NT2/D1 (cell line): ENCODE data around the gene GFM2.

Experiments used
- DNase-seq: peaks from one replicate; pipeline ENCODE4 v3.0.0-alpha.2; 2011; ENCODE audit warnings: low read depth, low spot score
- H3K27me3 ChIP-seq: 2 replicates; pipeline ENCODE4 v1.6.0; 2011; ENCODE audit warnings: mild to moderate bottlenecking; ENCODE audit not compliant: insufficient read length, insufficient read depth
- H3K36me3 ChIP-seq: 2 replicates; pipeline ENCODE4 v1.6.1; 2011; ENCODE audit warnings: mild to moderate bottlenecking, low read length, mixed read lengths; ENCODE audit not compliant: insufficient read depth, insufficient read length
- H3K4me1 ChIP-seq: 2 replicates; pipeline ENCODE4 v1.5.1; 2011; ENCODE audit not compliant: insufficient read depth, insufficient read length
- H3K4me3 ChIP-seq: 2 replicates; pipeline ENCODE4 v1.5.1; 2011; ENCODE audit warnings: low read depth; ENCODE audit not compliant: insufficient read length
- H3K9ac ChIP-seq: 2 replicates; pipeline ENCODE4 v1.6.0; 2011; ENCODE audit warnings: low read depth; ENCODE audit not compliant: insufficient read length
- H3K9me3 ChIP-seq: 2 replicates; pipeline ENCODE4 v1.5.1; 2011; ENCODE audit warnings: mild to moderate bottlenecking, low read length; ENCODE audit not compliant: insufficient read depth
- SUZ12 ChIP-seq: IDR thresholded peaks from 2 replicates; pipeline ENCODE4 v1.6.1; 2011; ENCODE audit not compliant: insufficient read length, insufficient read depth; ENCODE audit errors: extremely low read depth
- YY1 ChIP-seq: IDR thresholded peaks from 2 replicates; pipeline ENCODE4 v1.6.1; 2011; ENCODE audit not compliant: insufficient read length, insufficient read depth
- ZNF274 ChIP-seq: IDR thresholded peaks from 2 replicates; pipeline ENCODE4 v1.6.1; 2011; ENCODE audit warnings: mild to moderate bottlenecking, low read depth, low read length

GFM2 gene

DNA sequence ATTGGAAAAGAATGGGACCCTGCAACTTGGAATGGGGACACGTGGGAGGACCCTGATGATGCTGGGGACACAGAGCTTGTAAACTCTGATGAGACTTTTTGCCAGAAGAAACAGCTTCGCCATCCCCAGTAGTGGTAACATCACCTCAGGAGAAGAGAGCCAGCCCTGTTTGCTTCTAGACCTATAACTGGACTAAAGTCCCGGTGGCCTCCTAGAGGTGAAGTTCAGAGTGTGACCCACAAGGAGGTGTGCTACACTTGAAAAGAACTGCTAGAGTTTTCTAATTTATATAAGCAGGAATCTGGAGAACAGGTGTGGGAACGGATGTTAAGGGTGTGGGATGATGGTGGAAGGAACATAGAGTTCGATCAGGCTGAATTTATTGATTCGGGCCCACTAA, 19.9 kb upstream of the GFM2 start:
- Histone ChIP-seq H3K9me3 (no peaks in the 10 kb centered on the region), H3K27me3 (no peaks in the 10 kb centered on the region), H3K4me1 (no peaks in the 10 kb centered on the region), H3K36me3 (peaks cover 56% of the 10 kb centered on the region), H3K9ac (no peak overlapping the region), H3K4me3 (no peak overlapping the region)
- no peak for DNase-seq
- no peak for TF ChIP-seq YY1
- no peak for TF ChIP-seq ZNF274
- TF ChIP-seq SUZ12, result no peak

DNA sequence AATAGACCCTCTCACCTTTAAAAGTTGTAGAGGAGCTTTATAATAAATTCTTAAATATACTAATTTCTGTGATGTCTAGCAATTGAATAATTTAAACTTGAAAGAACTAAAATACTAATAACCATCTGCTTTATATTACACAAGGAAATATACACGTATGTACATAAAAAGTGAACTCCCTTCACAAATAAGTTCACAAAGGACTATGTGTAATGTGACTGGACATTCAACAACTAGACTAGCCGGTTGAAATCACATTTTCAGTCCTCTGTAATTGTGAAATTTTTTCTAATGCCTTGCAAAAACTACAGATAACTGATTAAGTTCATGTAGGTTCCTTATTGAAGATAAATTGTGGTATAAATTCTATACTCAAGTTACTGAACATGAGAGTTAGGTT, 11.7 kb upstream of the GFM2 start:
- no peaks in the 10 kb centered on the region for H3K27me3 ChIP-seq
- H3K9me3 ChIP-seq, result no peaks in the 10 kb centered on the region
- H3K4me1 ChIP-seq, result no peaks in the 10 kb centered on the region
- H3K36me3 ChIP-seq, result peaks cover 75% of the 10 kb centered on the region
- H3K9ac ChIP-seq, result no peak overlapping the region
- DNase-seq, result no peak
- no peak overlapping the region for H3K4me3 ChIP-seq
- TF ChIP-seq ZNF274, result no peak
- TF ChIP-seq SUZ12, result no peak
- TF ChIP-seq YY1, result no peak

DNA sequence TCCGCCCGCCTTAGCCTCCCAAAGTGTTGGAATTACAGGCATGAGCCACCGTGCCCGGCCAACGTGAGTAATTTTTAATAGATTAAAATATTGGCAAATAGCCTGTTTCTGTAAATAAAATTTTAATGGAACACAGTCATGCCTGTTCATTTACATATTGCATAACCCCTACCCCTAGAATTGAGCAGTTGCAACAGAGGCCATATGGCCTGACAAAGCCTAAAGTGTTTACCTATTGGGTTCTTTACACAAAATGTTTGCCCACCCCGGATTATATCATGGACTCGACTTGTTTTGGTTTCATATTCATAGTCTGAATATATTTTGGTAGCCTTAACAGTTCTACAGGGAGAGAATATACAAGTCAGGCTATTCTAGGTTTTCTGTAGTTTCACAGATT, 5.4 kb upstream of the GFM2 start:
- peaks cover 71% of the 10 kb centered on the region for H3K36me3 ChIP-seq
- no peak for TF ChIP-seq SUZ12
- no peak for TF ChIP-seq ZNF274
- no peak for TF ChIP-seq YY1
- H3K4me3 ChIP-seq, result no peak overlapping the region
- H3K9ac ChIP-seq, result no peak overlapping the region
- no peaks in the 10 kb centered on the region for H3K4me1 ChIP-seq
- no peaks in the 10 kb centered on the region for H3K9me3 ChIP-seq
- no peaks in the 10 kb centered on the region for H3K27me3 ChIP-seq
- DNase-seq, result no peak

DNA sequence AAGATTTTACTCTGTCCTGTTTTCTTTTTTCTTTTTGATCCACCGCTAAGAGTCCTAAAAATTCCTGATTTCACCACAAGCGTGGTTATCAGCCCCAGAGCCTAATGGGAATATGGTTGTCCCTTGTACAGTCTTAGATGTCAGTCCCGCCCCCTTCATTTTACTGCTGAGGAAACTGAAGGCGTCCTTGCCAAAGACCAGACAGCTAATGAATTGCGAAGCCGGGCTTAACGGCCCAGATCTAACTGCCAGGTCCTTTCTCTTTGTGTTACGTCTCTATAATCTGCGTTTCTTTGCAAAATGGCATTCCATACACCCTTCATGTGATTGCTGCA, 629 bp upstream of the GFM2 start:
- no peak for TF ChIP-seq ZNF274
- no peak for TF ChIP-seq YY1
- no peak for TF ChIP-seq SUZ12
- Histone ChIP-seq H3K36me3 (peaks cover 48% of the 10 kb centered on the region), H3K4me1 (no peaks in the 10 kb centered on the region), H3K27me3 (no peaks in the 10 kb centered on the region), H3K9ac (peak overlapping the region; percentile 88), H3K9me3 (no peaks in the 10 kb centered on the region), H3K4me3 (peak overlapping the region; percentile 91)
- no peak for DNase-seq

DNA sequence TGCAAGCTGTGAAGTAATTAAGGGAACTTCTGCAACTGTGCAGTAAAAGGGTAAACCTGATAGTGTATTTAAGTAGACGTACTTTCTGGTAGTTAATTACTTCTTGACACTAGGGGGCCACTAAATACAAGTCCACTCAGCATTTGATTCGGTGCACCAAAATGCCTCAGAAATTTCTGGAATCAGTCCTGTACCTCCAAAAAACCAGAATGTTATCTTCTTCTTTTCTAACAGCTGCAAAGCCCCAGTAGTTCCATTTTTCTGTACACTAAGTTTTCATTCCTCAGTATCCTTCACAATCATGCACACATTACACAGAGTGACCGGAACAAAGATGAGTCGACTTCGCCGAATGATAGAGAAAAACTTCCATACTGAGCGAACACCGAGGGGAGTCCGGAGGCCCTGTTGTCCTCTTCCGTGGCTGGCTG, 484 bp downstream of the GFM2 start:
- Histone ChIP-seq H3K9me3 (no peaks in the 10 kb centered on the region), H3K9ac (peak overlapping the region; percentile 90), H3K4me1 (no peaks in the 10 kb centered on the region), H3K27me3 (no peaks in the 10 kb centered on the region), H3K36me3 (peaks cover 44% of the 10 kb centered on the region), H3K4me3 (peak overlapping the region; percentile 91)
- TF ChIP-seq YY1 (no peak), ZNF274 (no peak), SUZ12 (no peak)
- no peak for DNase-seq

DNA sequence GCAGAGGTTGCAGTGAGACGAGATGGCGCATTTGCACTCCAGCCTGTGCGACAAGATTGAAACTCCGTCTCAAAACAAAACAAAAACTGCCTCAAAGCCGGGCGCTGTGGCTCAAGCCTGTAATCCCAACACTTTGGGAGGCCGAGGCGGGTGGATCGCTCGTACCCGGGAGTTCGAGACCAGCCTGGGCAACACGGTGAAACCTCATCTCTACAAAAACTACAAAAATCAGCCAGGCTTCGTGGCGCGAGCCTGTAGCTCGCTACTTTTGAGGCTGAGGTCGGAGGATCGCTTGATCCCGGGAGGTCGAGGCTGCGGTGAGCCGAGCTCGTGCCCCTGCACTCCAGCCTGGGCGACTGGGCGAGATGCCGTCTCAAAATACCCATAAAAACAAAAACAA, 988 bp downstream of the GFM2 start:
- no peak for DNase-seq
- no peaks in the 10 kb centered on the region for H3K27me3 ChIP-seq
- peak overlapping the region; percentile 38 for H3K9ac ChIP-seq
- H3K4me1 ChIP-seq, result no peaks in the 10 kb centered on the region
- TF ChIP-seq YY1, result no peak
- no peak for TF ChIP-seq ZNF274
- TF ChIP-seq SUZ12, result no peak
- H3K4me3 ChIP-seq, result peak overlapping the region; percentile 91
- H3K9me3 ChIP-seq, result no peaks in the 10 kb centered on the region
- peaks cover 44% of the 10 kb centered on the region for H3K36me3 ChIP-seq

DNA sequence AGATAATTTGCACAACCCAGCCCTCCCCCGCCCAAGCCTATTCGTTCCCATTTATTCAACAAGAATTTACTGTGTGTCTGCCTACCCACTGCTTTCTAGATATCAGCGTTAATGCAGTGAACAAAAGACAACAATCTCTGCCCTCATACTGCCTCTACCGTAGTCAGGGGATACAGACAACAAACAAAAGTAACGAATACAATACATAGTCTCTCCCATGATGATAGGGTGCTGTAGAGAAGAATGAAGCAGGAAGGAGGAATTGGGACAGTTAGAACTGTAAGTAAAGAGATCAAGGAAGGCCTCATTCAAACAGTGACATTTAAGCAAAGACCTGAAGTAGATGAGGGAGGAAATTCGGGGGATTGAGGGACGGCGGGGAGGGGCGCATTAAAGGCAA, 1.7 kb downstream of the GFM2 start:
- Histone ChIP-seq H3K9me3 (no peaks in the 10 kb centered on the region), H3K36me3 (peaks cover 43% of the 10 kb centered on the region), H3K27me3 (no peaks in the 10 kb centered on the region), H3K4me1 (no peaks in the 10 kb centered on the region), H3K4me3 (no peak overlapping the region), H3K9ac (no peak overlapping the region)
- no peak for TF ChIP-seq YY1
- no peak for TF ChIP-seq SUZ12
- no peak for TF ChIP-seq ZNF274
- no peak for DNase-seq

DNA sequence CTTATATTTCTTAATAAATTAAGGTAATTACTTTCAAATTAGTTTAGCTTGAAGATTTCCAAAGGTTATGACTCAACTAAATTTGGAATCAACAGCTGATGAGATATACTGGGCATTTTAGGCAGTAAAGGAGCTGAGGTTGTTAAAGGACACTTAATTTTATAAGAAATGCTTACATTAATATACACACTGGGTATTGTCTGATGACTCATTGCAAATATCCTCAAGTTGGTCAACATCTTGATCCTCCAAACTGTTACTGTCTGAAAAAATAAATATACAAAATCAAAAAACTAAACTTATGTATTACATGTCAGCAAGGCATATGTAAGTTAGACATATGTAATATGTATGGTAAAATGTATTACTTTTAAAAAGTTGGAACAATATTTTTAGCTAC, 3.4 kb downstream of the GFM2 start:
- no peak overlapping the region for H3K4me3 ChIP-seq
- H3K9me3 ChIP-seq, result no peaks in the 10 kb centered on the region
- DNase-seq, result no peak
- no peak for TF ChIP-seq ZNF274
- no peak for TF ChIP-seq YY1
- no peak for TF ChIP-seq SUZ12
- H3K36me3 ChIP-seq, result peaks cover 40% of the 10 kb centered on the region
- no peaks in the 10 kb centered on the region for H3K27me3 ChIP-seq
- no peaks in the 10 kb centered on the region for H3K4me1 ChIP-seq
- no peak overlapping the region for H3K9ac ChIP-seq
